SK-N-MC (cell line): Measurements from ENCODE around the gene ABCC2.
"Not testable (repeated sequence)": the region's sequence is repeated elsewhere in the genome, so short reads cannot be mapped to it uniquely, and the experiment has no call there.

Experiments used
- DNase-seq: peaks from one replicate; pipeline ENCODE4 v3.0.0-alpha.2; 2011; ENCODE audit warnings: low read depth, low spot score
- H3K27ac ChIP-seq: fragments of 200-600 bp; sonication (generic); 2 replicates; pipeline ENCODE4 v1.5.1; 2016; ENCODE audit warnings: mixed run types
- H3K36me3 ChIP-seq: fragments of 200-600 bp; sonication (generic); 2 replicates; pipeline ENCODE4 v1.6.1; 2017; ENCODE audit warnings: antibody characterized with exemption, low read length, mixed read lengths; ENCODE audit not compliant: insufficient read depth
- H3K4me3 ChIP-seq: fragments of 200-600 bp; sonication (generic); 2 replicates; pipeline ENCODE4 v1.5.1; 2016
- H3K9ac ChIP-seq: fragments of 200-600 bp; sonication (generic); 2 replicates; pipeline ENCODE4 v1.8.0; 2017; ENCODE audit warnings: mixed run types, mixed read lengths; ENCODE audit not compliant: insufficient read length
- H3K9me3 ChIP-seq: fragments of 200-600 bp; sonication (generic); 2 replicates; pipeline ENCODE4 v1.6.1; 2017; ENCODE audit warnings: low read depth, mild to moderate bottlenecking, antibody characterized with exemption, low read length, moderate library complexity, mixed read lengths
- EZH2 ChIP-seq: fragments of 200-600 bp; sonication (generic); IDR thresholded peaks from one replicate; pipeline ENCODE4 v1.6.1; 2017; ENCODE audit warnings: antibody characterized with exemption
- FOXP2 ChIP-seq: optimal IDR thresholded peaks from 2 replicates; pipeline ENCODE3; 2011; ENCODE audit warnings: mild to moderate bottlenecking, moderate library complexity; ENCODE audit not compliant: insufficient read depth; ENCODE audit errors: extremely low read length, control extremely low read depth
- POLR2AphosphoS5 ChIP-seq: IDR thresholded peaks from 2 replicates; pipeline ENCODE4 v1.6.1; 2012; ENCODE audit warnings: mild to moderate bottlenecking, low read depth, low read length, borderline replicate concordance

Gene ABCC2

GRCh38 chr10:99782447-99783286, at the start of gene ABCC2:
Gene ABCC2, plus strand, starts transcription at chr10:99782640. Its CDS starts 205 bp downstream, at chr10:99782845.
- no peak for DNase-seq
- H3K27ac ChIP-seq, result no peak within 1 kb of the TSS
- no peaks in the 10 kb centered on the region for H3K9me3 ChIP-seq
- H3K36me3 ChIP-seq, result no peaks in the 10 kb centered on the region
- H3K9ac ChIP-seq, result no peak within 1 kb of the TSS
- TF ChIP-seq POLR2AphosphoS5, result no peak
- no peak for TF ChIP-seq EZH2
- no peak for TF ChIP-seq FOXP2
- H3K4me3 ChIP-seq, result no peak within 1 kb of the TSS

GRCh38 chr10:99733366-99733765, 49.1 kb upstream of the ABCC2 start:
- no peak for TF ChIP-seq EZH2
- TF ChIP-seq POLR2AphosphoS5, result no peak
- no peak for TF ChIP-seq FOXP2
- H3K36me3 ChIP-seq, result peaks cover 21% of the 10 kb centered on the region
- H3K9me3 ChIP-seq, result no peaks in the 10 kb centered on the region
- H3K9ac ChIP-seq, result no peak overlapping the region
- H3K4me3 ChIP-seq, result no peak overlapping the region
- no peak for DNase-seq
- no peak overlapping the region for H3K27ac ChIP-seq

GRCh38 chr10:99734111-99734510, 48.3 kb upstream of the ABCC2 start:
- not testable (repeated sequence) for H3K4me3 ChIP-seq, H3K27ac ChIP-seq

GRCh38 chr10:99740260-99740659, 42.2 kb upstream of the ABCC2 start:
- peaks cover 71% of the 10 kb centered on the region for H3K36me3 ChIP-seq

More at GRCh38 chr10:99734111-99734510, 48.3 kb upstream of the ABCC2 start:
- not testable (repeated sequence) for DNase-seq, H3K9me3 ChIP-seq, H3K9ac ChIP-seq
- H3K36me3 ChIP-seq, result peaks cover 27% of the 10 kb centered on the region

GRCh38 chr10:99740933-99741559, 41.4 kb upstream of the ABCC2 start:
- Histone ChIP-seq H3K36me3 (peaks cover 68% of the 10 kb centered on the region), H3K9me3 (no peaks in the 10 kb centered on the region), H3K27ac (no peak overlapping the region), H3K9ac (no peak overlapping the region), H3K4me3 (no peak overlapping the region)
- TF ChIP-seq POLR2AphosphoS5 (no peak), FOXP2 (no peak), EZH2 (no peak)
- DNase-seq, result no peak

More at GRCh38 chr10:99740260-99740659, 42.2 kb upstream of the ABCC2 start:
- no peak for DNase-seq
- Histone ChIP-seq H3K4me3 (no peak overlapping the region), H3K9me3 (no peaks in the 10 kb centered on the region), H3K27ac (no peak overlapping the region), H3K9ac (no peak overlapping the region)
- TF ChIP-seq POLR2AphosphoS5, result no peak
- TF ChIP-seq EZH2, result no peak
- no peak for TF ChIP-seq FOXP2

GRCh38 chr10:99742254-99742653, 40.2 kb upstream of the ABCC2 start:
- Histone ChIP-seq H3K36me3 (peaks cover 62% of the 10 kb centered on the region), H3K9ac (no peak overlapping the region), H3K27ac (no peak overlapping the region), H3K4me3 (no peak overlapping the region), H3K9me3 (no peaks in the 10 kb centered on the region)
- DNase-seq, result no peak
- no peak for TF ChIP-seq EZH2
- no peak for TF ChIP-seq POLR2AphosphoS5

GRCh38 chr10:99742701-99743100, 39.7 kb upstream of the ABCC2 start:
- Histone ChIP-seq H3K27ac (no peak overlapping the region), H3K9me3 (no peaks in the 10 kb centered on the region), H3K36me3 (peaks cover 57% of the 10 kb centered on the region), H3K4me3 (no peak overlapping the region), H3K9ac (no peak overlapping the region)
- DNase-seq, result no peak
- TF ChIP-seq FOXP2 (no peak), EZH2 (no peak), POLR2AphosphoS5 (no peak)

GRCh38 chr10:99743841-99744240, 38.6 kb upstream of the ABCC2 start:
- H3K36me3 ChIP-seq, result peaks cover 50% of the 10 kb centered on the region

GRCh38 chr10:99746166-99746565, 36.3 kb upstream of the ABCC2 start:
- not testable (repeated sequence) for DNase-seq, H3K4me3 ChIP-seq, H3K9ac ChIP-seq, H3K27ac ChIP-seq, H3K9me3 ChIP-seq
- H3K36me3 ChIP-seq, result peaks cover 35% of the 10 kb centered on the region

More at GRCh38 chr10:99743841-99744240, 38.6 kb upstream of the ABCC2 start:
- Histone ChIP-seq H3K27ac (no peak overlapping the region), H3K4me3 (no peak overlapping the region), H3K9me3 (no peaks in the 10 kb centered on the region), H3K9ac (no peak overlapping the region)
- DNase-seq, result no peak
- no peak for TF ChIP-seq FOXP2
- no peak for TF ChIP-seq EZH2
- no peak for TF ChIP-seq POLR2AphosphoS5
